Upper lobe of left lung (tissue), 6 donors: ENCODE measurements around the gene CATSPER3. TPM values are rescaled to one million over a fixed set of nuclear protein-coding genes. Genes with fewer than 3 reads are reported as not detected.

ENCODE experiments used
- ATAC-seq, 2 donors: fragments of 200-7000 bp; cut with Tn5 transposase; one replicate each; pipeline ENCODE4 v1.9.1; 2022; ENCODE audit warnings: mild to moderate bottlenecking in 2 of 2, moderate library complexity in 2 of 2; ENCODE audit not compliant: low FRiP score in 2 of 2
- DNase-seq, 2 donors: peaks; one replicate each; pipeline ENCODE4 v3.0.0-alpha.2; 2019 to 2020
- H3K27ac ChIP-seq, 4 donors: fragments of 200-600 bp; sonication (generic); one replicate each; pipeline ENCODE4 v1.5.1; 2016 to 2019
- H3K27me3 ChIP-seq, 4 donors: fragments of 200-600 bp; sonication (generic); one replicate each; pipeline ENCODE4 v1.5.1; 2017 to 2019
- H3K36me3 ChIP-seq, 4 donors: fragments of 200-600 bp; sonication (generic); one replicate each; pipeline ENCODE4 v1.5.1; 2016 to 2019
- H3K4me1 ChIP-seq, 4 donors: fragments of 200-600 bp; sonication (generic); one replicate each; pipeline ENCODE4 v1.5.1; 2018 to 2019
- H3K4me3 ChIP-seq, 4 donors: fragments of 200-600 bp; sonication (generic); one replicate each; pipeline ENCODE4 v1.5.1; 2017 to 2019; ENCODE audit warnings: mild to moderate bottlenecking in 2 of 4, moderate library complexity in 1 of 4
- H3K9me3 ChIP-seq, 4 donors: fragments of 200-600 bp; sonication (generic); one replicate each; pipeline ENCODE4 v1.5.1; 2018 to 2019
- EP300 ChIP-seq, 4 donors: sonication (generic); formaldehyde crosslinking; IDR thresholded peaks; one replicate each; pipeline ENCODE4 v1.5.1; 2017; ENCODE audit warnings: antibody characterized with exemption in 4 of 4, control low read depth in 2 of 4
- POLR2A ChIP-seq, 4 donors: fragments of 450-650 bp; IDR thresholded peaks; one replicate each; pipeline ENCODE4 v1.5.1; 2016 to 2017; ENCODE audit warnings: antibody characterized with exemption in 4 of 4, mild to moderate bottlenecking in 2 of 4
- POLR2AphosphoS5 ChIP-seq, 2 donors: sonication (generic); formaldehyde crosslinking; IDR thresholded peaks; one replicate each; pipeline ENCODE4 v1.5.1; 2017; ENCODE audit warnings: antibody characterized with exemption in 2 of 2
- WGBS, 2 donors: methylation state at CpG; one replicate each; pipeline ENCODE4 v1.1.5; 2017 to 2018; 5-methylcytosine and 5-hydroxymethylcytosine counted together
- total RNA-seq, 6 donors: library from RNA; depleted of rRNA in 4 of 6; stranded (reverse); fragments of >200 nt in 4 of 6; gene quantifications; one replicate each; pipeline versions ENCODE4 v1.1.0 to v1.2.1, GENCODE V29; 2016 to 2021
- TF ChIP-seq, protein P1 (sequence below), 6 experiments: fragments of 450-650 bp in 4 of 6; fragments of 200-600 bp in 2 of 6; sonication (generic) in 2 of 6; IDR thresholded peaks; one replicate each; pipeline ENCODE4 v1.5.1; 2016 to 2019; ENCODE audit warnings: antibody characterized with exemption in 6 of 6
- donor health status: DM: no; HTN: no; CAD: no; lungs with moderate emphysema.
- donor health status: DM: no; HTN: yes; CAD: no; lungs with severe emphysema.

Gene CATSPER3
- total RNA-seq, 6 donors from 2014 or later = 0.67 to 1.7 TPM; not detected in 4

DNA sequence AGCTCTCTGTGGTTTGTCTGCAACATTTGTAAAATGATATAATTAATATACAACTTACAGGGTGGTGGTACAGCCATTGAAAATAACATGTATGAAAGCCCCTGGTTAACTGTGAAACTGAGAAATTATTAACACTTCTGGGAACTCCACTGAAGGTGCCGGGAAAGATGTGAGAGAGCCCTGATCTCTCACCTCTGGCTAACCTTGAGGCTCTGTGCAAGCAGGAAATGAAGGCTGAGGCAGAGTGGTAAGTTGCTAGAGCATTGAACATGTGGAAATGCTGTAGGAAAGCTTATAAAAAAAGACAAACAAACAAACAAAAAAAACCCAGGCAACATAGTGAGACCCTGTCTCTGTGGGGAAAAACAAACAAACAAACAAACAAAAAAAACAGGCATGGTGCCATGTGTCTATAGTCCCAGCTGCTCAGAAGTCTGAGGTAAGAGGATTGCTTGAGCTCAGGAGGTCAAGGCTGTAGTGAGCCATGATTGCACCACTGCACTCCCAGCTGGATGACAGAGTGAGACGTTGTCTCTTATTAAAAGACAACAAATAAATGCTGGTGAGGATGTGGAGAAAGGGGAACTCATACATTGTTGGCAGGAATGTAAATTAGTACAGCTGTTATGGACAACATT lies 7.5 kb downstream of the CATSPER3 start:
- Histone ChIP-seq H3K27ac (no peak overlapping the region), H3K4me1 (no peaks in the 10 kb centered on the region), H3K36me3 (no peaks in the 10 kb centered on the region), H3K27me3 (no peaks in the 10 kb centered on the region), H3K9me3 (peaks cover 0 to 24% (median 6%) of the 10 kb centered on the region in 4 donors), H3K4me3 (no peak overlapping the region)
- no peak for DNase-seq
- TF ChIP-seq, protein P1, sequence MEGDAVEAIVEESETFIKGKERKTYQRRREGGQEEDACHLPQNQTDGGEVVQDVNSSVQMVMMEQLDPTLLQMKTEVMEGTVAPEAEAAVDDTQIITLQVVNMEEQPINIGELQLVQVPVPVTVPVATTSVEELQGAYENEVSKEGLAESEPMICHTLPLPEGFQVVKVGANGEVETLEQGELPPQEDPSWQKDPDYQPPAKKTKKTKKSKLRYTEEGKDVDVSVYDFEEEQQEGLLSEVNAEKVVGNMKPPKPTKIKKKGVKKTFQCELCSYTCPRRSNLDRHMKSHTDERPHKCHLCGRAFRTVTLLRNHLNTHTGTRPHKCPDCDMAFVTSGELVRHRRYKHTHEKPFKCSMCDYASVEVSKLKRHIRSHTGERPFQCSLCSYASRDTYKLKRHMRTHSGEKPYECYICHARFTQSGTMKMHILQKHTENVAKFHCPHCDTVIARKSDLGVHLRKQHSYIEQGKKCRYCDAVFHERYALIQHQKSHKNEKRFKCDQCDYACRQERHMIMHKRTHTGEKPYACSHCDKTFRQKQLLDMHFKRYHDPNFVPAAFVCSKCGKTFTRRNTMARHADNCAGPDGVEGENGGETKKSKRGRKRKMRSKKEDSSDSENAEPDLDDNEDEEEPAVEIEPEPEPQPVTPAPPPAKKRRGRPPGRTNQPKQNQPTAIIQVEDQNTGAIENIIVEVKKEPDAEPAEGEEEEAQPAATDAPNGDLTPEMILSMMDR (IDR thresholded peaks at IDR 0.05) = no peak
- TF ChIP-seq POLR2A (IDR thresholded peaks at IDR 0.05) (no peak), POLR2AphosphoS5 (IDR thresholded peaks at IDR 0.05) (no peak), EP300 (IDR thresholded peaks at IDR 0.05) (no peak)
- 66 to 75% methylated on average over 2 of the region's 2 CpGs for WGBS, 2 donors
- ATAC-seq = no peak

DNA sequence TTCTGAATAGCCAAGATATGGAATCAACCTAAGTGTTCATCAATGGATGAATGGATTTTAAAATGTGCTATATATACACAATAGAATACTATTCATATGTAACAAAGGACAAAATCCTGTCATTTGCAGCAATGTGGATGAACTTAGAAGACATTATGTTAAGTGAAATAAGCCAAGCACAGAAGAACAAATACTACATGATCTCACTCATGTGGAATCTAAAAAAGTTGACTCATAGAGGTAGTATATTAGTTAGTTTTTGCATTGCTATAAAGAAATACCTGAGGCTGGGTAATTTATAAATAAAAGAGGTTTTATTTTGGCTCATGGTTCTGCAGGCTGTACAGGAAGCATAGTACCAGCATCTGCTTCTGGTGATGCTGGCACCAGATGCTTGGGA lies 8.1 kb downstream of the CATSPER3 start:
- TF ChIP-seq POLR2AphosphoS5 (IDR thresholded peaks at IDR 0.05) (no peak), POLR2A (IDR thresholded peaks at IDR 0.05) (no peak), EP300 (IDR thresholded peaks at IDR 0.05) (no peak)
- TF ChIP-seq, protein P1 (IDR thresholded peaks at IDR 0.05) = no peak
- H3K27me3 ChIP-seq = no peaks in the 10 kb centered on the region
- H3K4me3 ChIP-seq = no peak overlapping the region
- no peak for ATAC-seq
- H3K4me1 ChIP-seq = no peaks in the 10 kb centered on the region
- no peak for DNase-seq
- H3K27ac ChIP-seq = no peak overlapping the region
- no peaks in the 10 kb centered on the region for H3K36me3 ChIP-seq
- peaks cover 0 to 27% (median 8%) of the 10 kb centered on the region in 4 donors for H3K9me3 ChIP-seq

DNA sequence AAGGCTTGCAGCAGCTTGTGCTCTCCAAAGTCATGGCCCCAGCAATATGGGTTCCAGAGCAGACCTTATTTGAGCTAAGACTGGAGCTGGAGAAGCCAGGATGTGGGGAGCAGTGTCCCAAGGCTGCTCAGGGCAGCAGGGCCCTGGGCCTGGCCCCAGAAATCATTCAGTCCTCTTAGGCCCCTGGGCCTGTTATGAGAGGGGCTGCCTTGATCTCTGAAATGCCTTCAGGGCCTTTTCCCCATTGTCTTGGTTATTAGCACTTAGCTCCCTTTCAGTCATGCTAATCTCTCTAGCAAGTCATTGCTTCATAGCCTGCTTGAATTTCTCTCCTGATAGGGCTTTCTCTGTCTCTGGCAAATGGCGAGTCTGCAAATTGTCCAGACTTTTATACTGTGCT lies 9.1 kb downstream of the CATSPER3 start:
- H3K4me3 ChIP-seq = no peak overlapping the region

DNA sequence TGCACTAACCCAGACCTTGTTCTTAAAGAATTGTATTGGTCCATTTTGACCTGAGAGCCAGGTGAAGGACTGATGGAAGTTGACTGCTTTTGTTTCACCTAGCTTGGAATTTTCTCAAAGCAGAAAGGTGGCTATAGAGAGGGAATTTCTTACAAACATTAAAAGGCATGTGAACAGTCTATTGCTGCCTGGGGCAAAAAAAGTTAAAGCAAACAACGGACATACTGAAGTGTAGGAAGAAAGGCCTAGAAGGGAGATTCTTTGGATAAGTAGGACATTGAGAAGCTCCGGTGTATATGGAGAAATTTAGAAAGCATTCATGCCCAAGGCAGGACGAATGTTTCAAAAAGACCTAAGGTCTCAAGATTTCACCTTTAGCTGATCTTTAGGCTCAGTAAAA lies 11.7 kb downstream of the CATSPER3 start:
- Histone ChIP-seq H3K27ac (no peak overlapping the region), H3K4me1 (no peaks in the 10 kb centered on the region), H3K4me3 (no peak overlapping the region), H3K27me3 (no peaks in the 10 kb centered on the region), H3K9me3 (peaks cover 12 to 53% (median 32%) of the 10 kb centered on the region in 4 donors), H3K36me3 (no peaks in the 10 kb centered on the region)
- DNase-seq (no peak), ATAC-seq (no peak)
- WGBS, 2 donors = 82 to 91% methylated on average over 3 of the region's 3 CpGs
- TF ChIP-seq POLR2AphosphoS5 (IDR thresholded peaks at IDR 0.05) (no peak), POLR2A (IDR thresholded peaks at IDR 0.05) (no peak), EP300 (IDR thresholded peaks at IDR 0.05) (no peak)
- TF ChIP-seq, protein P1 (IDR thresholded peaks at IDR 0.05) = no peak

More for the DNA sequence above, 9.1 kb downstream of the CATSPER3 start:
- ATAC-seq = no peak
- H3K36me3 ChIP-seq = no peaks in the 10 kb centered on the region
- DNase-seq = no peak
- no peak for TF ChIP-seq EP300 (IDR thresholded peaks at IDR 0.05)
- no peak for TF ChIP-seq POLR2AphosphoS5 (IDR thresholded peaks at IDR 0.05)
- no peak for TF ChIP-seq POLR2A (IDR thresholded peaks at IDR 0.05)
- TF ChIP-seq, protein P1 (IDR thresholded peaks at IDR 0.05) = no peak
- H3K9me3 ChIP-seq = peaks cover 2 to 37% (median 15%) of the 10 kb centered on the region in 4 donors
- H3K27me3 ChIP-seq = no peaks in the 10 kb centered on the region
- WGBS, 2 donors = 100% methylated on average over 1 of the region's 1 CpG
- H3K4me1 ChIP-seq = no peaks in the 10 kb centered on the region
- no peak overlapping the region for H3K27ac ChIP-seq

DNA sequence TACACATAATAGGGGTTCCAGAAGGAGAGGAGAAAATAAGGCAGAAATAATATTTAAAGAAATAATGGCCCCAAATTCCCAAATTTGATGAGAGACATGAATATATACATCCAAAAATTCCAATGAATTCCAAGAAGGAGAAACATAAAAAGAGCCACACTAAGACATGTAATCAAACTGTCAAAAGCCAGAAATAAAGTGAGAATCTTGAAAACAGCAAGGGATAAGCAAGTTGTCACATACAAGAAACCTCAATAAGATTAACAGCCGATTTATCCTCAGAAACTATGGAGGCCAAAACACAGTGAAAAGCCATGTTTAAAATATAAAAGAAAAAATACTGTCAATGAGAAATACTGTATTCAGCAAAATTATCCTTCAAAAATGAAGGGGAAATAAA lies 14.5 kb downstream of the CATSPER3 start:
- no peaks in the 10 kb centered on the region for H3K36me3 ChIP-seq
- TF ChIP-seq, protein P1 (IDR thresholded peaks at IDR 0.05) = no peak
- no peak for TF ChIP-seq EP300 (IDR thresholded peaks at IDR 0.05)
- no peak for TF ChIP-seq POLR2A (IDR thresholded peaks at IDR 0.05)
- no peak for TF ChIP-seq POLR2AphosphoS5 (IDR thresholded peaks at IDR 0.05)
- no peak overlapping the region for H3K4me3 ChIP-seq
- WGBS, 2 donors = 97 to 100% methylated on average over 1 of the region's 1 CpG
- ATAC-seq = no peak
- H3K27ac ChIP-seq = no peak overlapping the region
- peaks cover 12 to 43% (median 28%) of the 10 kb centered on the region in 4 donors for H3K9me3 ChIP-seq
- DNase-seq = no peak
- no peaks in the 10 kb centered on the region for H3K4me1 ChIP-seq
- no peaks in the 10 kb centered on the region for H3K27me3 ChIP-seq
